ENCODE results near the gene STUB1. TPM values are rescaled to one million over a fixed set of nuclear protein-coding genes. Genes with fewer than 3 reads are reported as not detected.

Gene STUB1
- total RNA-seq, 1 experiment from 2014 or later, result 102 TPM

DNA sequence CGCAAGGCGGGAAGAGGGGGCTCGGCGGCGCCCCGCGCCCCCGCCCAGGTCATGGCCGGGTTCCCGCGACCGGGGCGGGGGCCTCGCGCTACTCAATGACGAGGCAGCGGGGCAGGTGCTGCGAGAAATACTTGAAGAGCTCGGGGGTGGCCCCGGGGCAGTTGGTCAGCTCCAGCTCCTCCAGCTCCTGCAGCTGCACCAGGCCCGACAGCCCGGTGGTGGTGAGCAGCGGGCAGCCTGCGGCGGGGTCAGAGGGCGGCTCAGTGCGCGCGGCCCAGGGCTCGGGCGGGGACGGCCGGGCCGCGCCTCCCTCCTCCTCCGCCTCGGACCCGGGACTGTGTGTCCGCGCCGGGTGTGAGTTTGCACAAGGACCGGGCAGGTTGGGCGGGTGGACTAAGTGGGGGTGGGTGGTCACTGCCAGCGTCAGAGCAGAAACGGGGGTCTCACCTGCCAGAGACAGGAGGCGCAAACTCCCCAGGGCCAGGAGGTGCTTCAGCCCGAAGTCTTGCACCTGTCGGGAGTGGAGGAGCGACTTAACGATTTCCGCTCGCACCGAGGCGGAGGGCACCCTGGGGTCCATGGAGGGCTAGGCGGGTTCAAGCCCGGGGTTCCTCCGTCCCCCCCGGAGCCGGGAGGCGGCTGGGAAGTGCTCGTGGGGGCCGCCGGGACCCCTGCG is 14.1 kb downstream of the STUB1 start:
- no peak for DNase-seq (ENCODE audit: low spot score)

DNA sequence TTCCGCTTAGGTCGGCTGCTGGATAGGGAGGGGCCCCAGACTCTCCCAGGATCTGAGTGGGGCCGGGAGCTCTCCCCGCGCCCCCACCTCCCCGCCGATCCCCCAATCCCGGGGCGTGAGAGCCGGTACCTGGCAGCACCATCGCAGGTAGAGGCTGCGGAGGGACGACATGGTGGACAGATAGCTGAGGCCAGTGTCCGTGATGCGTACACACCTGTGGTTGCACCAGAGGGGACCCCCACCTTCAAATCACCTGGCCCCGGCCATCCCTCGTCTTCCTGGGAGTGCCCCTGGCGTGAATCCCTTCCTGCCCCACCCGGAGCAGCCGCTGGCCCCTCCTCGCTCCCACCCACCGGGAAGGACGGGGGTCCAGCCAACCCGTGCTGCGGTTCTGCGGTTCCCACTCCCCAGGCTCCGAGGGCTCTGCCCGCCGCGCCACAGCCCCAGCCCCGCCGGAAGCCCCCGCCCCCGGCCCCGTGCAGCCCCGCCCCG is 14.7 kb downstream of the STUB1 start:
- no peak for DNase-seq (ENCODE audit: low spot score)

DNA sequence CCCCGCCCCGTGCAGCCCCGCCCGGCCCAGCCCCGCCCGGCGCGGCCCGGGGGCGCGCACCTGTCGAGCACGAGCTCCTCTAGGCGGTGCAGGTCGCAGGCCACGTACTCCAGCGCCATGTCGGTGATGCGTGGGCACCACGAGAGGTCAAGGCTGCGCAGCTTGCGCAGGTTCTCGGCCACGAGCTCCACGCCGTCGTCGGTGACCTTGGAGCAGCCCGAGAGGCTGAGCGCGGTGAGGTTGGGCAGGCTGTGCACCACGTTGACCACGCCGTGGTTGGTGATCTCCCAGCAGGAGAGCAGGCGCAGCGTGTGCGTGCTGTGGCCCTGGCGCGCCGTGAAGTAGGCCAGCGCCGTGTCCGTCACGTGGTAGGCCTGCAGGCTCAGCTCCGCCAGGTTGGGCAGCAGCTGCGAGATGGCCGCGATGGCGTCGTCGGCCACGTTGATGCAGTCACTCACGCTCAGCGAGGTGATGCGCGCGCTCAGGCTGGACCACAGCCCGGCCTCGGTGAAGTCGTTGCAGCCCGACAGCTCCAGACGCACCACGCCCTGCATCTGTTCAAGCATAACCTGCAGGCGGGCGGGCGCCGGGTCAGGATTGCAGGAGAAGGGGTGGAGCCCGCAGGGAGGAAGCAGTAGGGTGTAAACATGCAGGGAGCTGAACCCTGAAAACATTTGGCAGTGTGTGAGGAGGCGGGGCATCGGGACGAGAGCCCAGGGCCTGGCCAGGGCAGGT is 15.3 kb downstream of the STUB1 start:
- DNase-seq (ENCODE audit: low spot score), result no peak

DNA sequence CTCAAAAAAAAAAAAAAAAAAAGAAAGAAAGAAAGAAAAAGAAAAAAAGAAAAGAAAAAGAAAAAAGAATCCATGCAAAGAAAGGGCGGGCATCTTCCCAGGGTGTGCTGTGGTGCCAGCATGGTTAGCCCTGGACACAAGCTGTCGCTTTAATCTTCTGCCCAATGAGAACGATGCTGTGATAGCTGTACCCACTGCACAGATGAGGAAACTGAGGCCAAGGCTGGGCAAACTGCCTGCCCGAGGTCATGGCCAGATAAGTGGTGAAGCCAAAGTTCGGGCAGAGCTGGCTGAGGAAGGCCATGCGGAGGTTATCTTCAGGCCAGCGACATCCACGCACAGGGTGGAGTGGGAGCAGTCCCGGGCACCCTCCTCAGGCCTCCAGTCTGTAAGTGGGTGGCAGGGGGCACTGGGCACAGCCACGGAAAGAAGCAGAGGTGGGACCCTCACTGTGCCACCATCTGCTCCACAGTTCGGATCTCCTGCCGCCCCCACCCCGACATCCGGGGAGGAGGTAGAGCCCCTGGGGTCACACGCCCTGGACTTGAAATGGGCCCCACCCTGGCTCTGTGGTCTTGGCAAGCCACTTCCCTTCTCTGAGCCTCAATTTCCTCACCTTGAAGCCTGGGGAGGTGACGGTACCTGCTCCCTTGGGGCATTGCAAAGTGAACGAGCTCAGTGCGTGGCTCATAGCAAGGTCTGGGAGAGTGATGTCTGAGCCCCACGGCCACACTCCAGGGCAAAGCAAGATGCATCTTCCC is 18.9 kb downstream of the STUB1 start:
- DNase-seq (ENCODE audit: low spot score), result no peak

DNA sequence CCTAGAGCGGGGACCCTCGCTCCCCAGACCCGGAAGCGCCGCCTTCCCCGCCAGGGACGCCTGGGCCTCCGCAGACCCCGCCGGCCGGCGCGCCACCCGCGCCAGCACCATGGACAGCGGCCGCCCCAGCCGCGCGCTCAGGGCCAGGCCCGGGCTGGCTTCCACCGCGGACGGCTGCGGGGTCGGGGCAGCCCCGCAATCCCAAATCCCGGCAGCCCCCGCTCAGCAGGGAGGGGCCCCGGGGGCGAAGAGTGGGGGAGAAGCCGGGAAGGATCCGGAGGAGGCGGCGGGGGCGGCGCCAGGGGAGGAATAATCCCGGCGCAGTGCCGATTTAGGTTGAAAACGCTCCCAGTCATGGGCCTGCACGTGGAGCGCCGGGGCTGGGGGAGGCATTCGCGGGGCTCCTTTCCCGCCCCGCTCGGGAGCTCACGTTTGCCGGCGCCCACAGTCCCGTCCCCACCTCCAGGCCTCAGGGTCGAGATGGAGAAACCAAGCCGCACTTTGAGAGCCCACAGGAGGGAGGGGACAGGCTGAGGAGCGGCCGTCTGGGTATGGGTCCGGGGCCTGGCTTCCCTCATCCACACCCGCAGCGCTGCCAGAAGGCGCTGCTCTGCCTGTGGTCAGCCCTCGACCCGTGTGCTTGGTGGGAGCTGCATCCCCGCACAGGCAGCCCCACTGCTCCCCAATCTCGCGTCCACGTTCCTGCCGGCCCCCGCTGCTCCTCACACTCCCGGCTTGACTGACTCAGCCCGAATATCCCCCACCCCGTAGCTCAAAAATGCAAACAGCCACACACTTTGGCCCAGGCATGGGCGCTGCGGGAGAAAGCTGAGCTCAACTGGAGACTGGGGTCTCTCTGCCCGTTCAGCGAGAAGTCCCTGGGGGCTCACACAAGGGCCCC is 20.7 kb downstream of the STUB1 start:
- DNase-seq (ENCODE audit: low spot score), result no peak

DNA sequence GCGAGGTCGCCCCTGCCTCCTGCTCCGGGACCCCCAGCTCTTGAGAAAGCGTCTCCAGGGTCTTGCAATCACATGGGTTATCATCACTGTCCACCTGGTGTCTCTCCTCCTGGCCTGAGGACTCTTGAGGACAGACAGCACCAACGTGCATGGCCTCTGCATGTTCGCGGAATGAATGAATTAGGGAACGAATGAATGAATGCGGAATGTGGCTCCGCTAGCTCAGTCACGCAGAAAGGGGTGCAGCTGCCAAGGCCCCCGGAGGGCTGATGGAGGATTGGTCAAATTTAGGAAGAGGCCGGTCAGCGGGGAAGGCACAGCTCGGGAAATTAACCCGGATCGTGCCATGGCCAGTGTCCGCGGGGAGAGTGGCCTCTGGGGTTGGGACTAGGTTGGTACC is 22.1 kb downstream of the STUB1 start:
- no peak for DNase-seq (ENCODE audit: low spot score)

- no peak for DNase-seq (ENCODE audit: low spot score)
Measured at GRCh38 chr16:703406-703805, 23.2 kb downstream of the STUB1 start.

- DNase-seq (ENCODE audit: low spot score), result no peak
Measured at GRCh38 chr16:704047-704446, 23.8 kb downstream of the STUB1 start.

DNA sequence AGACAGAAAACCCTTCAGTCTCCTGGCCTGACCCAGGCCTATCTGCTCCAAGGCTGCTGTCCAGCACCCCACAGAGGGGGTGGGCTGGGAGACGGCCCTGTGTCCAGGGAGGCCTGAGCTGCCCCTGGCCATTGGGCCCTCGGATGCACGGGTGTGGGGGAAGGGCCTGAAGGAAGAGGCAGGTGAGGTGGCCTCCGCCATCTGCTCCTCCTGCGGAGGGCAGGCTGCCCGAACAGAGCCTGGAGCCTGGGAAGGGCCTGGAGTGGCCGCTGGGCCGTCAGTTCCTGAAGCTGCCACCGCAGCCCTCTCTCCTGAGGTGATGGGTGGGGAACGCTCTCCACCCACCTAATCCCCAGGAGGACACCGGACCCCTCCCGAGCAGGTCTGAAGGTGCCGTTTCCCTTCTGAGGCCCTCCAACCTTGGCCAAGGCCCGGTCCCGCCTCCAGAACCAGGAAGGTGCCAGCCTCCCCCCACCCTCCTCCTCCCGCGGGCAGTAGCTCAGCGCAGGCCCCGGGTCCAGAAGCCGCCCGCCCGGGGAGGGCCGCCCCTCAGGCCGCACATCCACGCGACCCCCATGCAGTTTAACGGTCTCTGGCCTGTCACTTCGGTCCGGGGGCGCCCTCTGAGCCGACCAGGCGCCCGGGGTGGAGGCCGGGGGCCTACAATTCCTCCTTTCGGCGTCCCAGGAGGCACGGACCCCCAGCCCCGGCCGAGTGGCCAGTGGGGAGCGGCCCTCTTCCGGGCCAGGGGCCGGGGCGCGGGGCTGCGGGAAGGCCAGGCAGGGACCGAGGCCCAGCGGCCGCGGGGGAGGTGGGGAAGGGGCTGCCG is 24.6 kb downstream of the STUB1 start:
- DNase-seq (ENCODE audit: low spot score), result no peak

DNA sequence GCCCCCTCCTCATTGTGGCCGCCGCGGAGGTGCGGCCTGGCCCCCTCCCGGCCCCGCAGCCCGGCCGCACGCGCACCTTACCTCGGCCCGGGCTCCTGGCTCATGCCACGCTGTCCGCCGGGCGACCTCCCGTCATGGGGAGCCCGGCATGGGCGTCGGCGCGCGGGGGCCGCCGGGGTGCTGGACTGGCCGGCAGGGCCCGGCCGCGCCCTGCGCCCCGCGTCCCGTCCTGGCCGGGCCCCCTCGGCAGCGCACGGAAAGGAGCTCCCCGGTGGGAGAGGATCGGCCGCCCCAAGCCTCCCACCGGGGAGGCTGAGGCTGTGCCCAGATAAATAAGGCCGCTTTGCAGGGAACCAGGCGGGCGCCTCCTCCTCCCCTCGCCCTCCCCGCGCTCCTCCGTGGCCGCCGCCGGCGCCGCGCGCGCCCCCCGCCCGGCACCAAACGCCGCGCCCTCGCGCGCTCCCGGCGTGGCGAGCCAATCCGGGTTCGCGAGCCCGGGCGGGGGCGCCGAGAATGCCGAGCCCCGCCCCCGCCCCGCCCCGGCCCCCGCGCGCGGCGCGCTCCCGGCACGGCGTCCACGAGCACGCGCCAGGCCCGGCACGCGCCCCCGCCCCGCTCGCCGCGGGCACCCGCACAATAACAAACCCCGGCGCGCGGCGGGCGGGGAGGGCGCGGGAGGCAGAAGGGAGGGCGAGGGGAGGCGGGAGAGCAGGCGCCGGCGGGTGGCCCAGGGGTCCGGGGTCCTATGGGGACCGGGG is 25.4 kb downstream of the STUB1 start, which contains the start of gene FBXL16:
Gene FBXL16, minus strand, starts transcription at position 371 of the 758 bp plus-strand sequence. CDS start 8,396 bp downstream, outside the sequence.
- DNase-seq (ENCODE audit: low spot score), result no peak

- DNase-seq (ENCODE audit: low spot score), result no peak
Measured at GRCh38 chr16:706189-707061, 26.2 kb downstream of the STUB1 start.

DNA sequence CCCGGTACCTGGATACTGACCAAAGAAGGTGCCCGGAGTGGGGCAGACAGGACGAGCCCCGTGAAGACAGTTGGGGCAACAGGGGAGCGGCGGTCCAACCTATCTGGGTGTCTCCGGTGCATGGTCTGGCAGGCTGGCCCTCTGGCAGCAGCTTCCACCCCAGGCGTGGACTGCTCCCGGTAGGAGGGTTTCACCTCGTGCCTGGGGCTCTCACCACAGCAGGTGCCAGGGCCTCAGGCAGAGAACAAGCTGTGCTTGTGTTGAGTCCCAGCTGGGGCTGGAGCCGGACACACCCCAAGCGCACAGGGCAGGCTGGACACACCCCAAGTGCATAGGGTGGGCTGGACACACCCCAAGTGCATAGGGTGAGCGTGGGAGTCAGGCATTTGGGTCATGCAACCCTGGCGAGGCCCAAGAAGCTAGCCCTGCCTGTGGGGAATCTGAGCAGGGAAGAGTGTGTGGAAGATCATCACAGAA is 26.9 kb downstream of the STUB1 start:
- DNase-seq (ENCODE audit: low spot score), result no peak

- no peak for DNase-seq (ENCODE audit: low spot score)
Measured at GRCh38 chr16:708019-708418, 27.8 kb downstream of the STUB1 start.

DNA sequence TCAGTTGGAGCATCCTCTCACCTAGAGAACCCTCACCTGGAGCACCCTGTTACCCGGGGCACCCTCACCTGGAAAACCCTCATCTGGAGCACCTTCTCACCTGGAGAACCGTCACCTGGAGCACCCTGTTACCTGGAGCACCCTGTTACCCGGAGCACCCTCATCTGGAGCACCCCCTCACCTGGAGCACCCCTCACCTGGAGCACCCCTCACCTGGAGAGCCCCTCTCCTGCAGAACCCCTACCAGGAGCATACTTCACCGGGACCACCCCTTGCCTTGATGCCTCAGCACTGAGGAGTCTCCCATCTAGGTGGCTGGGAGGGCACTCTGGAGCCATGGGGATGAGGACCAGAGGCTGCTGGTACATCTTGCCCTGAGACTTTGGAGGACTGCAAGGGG is 28.7 kb downstream of the STUB1 start:
- DNase-seq (ENCODE audit: low spot score), result no peak

- DNase-seq (ENCODE audit: low spot score), result peak; percentile 58
Measured at GRCh38 chr16:709566-710499, 29.6 kb downstream of the STUB1 start.

- no peak for DNase-seq (ENCODE audit: low spot score)
Measured at GRCh38 chr16:710500-711075, 30.4 kb downstream of the STUB1 start.

DNA sequence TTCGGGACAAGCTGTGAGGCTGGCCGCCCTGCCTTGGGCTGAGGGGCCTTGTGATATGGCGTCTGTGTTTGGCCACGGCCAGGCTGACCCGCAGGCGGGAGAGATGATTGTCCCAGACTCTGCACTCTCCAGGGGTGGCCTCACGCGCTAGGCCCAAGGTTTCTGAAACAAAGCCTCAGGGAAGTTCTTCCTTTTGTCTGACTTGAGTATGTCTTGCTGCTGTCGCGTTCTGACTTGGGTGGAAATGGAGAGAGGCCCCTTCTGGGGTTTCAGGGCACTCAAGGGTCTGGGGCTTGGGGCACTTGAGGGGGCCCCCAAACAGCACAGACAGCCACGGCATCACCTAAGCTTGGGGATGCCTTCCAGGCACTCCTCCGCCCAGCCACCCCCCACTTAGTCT is 30.9 kb downstream of the STUB1 start:
- no peak for DNase-seq (ENCODE audit: low spot score)
